HCT116 (cell line): ENCODE data around the gene EPS8. TPM values are rescaled to one million over a fixed set of nuclear protein-coding genes. Genes with fewer than 3 reads are reported as not detected.

Source experiments
- ATAC-seq: fragments of 200-7000 bp; cut with Tn5 transposase; 2 replicates; pipeline ENCODE4 v1.9.1; 2020; ENCODE audit warnings: mild to moderate bottlenecking, moderate library complexity
- BruUV-seq: library from RNA; stranded (reverse); fragments of 400-500 nt; replicated peaks from 2 replicates; lab custom pipeline; 2021; lab: Mats Ljungman, UMichigan
- CTCF ChIA-PET: fragments of 300-600 bp; sonication (Branson Sonifier 250); formaldehyde crosslinking; loops from one replicate; lab custom pipeline; 2021; ENCODE audit warnings: antibody characterized with exemption; lab: Charles Lee
- POLR2A ChIA-PET: fragments of 300-600, 350-600 bp; sonication (Branson Sonifier 250); formaldehyde crosslinking; loops from one replicate; lab custom pipeline; 2021; ENCODE audit warnings: antibody characterized with exemption; lab: Charles Lee
- RAD21 ChIA-PET, 2 experiments: fragments of 300-600 bp; sonication (Branson Sonifier 250); formaldehyde crosslinking; loops; one replicate each; lab custom pipeline; 2023; ENCODE audit warnings: low total read pairs in 2 of 2; ENCODE audit not compliant: uncharacterized antibody in 2 of 2, unreplicated experiment in 2 of 2, low non-redundant PET in 1 of 2; lab: Charles Lee
- DNase-seq: peaks from one replicate; pipeline ENCODE4 v3.0.0-alpha.2; 2010; ENCODE audit warnings: low read depth, low spot score
- H2AFZ ChIP-seq: fragments of 200-600 bp; shearing (Covaris generic), sonication (generic); 2 replicates; pipeline ENCODE4 v1.6.1; 2017; ENCODE audit warnings: low read depth, mixed run types, mixed read lengths, antibody characterized with exemption, low read length; ENCODE audit not compliant: poor library complexity, severe bottlenecking
- H3K27ac ChIP-seq: 2 replicates; pipeline ENCODE4 v1.5.1; 2012; ENCODE audit warnings: low read depth, low read length
- H3K27me3 ChIP-seq: fragments of 200-600 bp; sonication (generic); 2 replicates; pipeline ENCODE4 v1.6.1; 2016; ENCODE audit warnings: mixed run types, low read length, mixed read lengths; ENCODE audit not compliant: insufficient read depth
- H3K36me3 ChIP-seq, 2 experiments: fragments of 200-500 bp in 1 of 2; fragments of 200-600 bp in 1 of 2; sonication (Bioruptor generic) in 1 of 2; sonication (generic) in 1 of 2; 2 replicates each; pipeline versions ENCODE4 v1.5.1 to v1.6.1; 2014 to 2016; ENCODE audit warnings: low read length in 2 of 2, inconsistent platforms in 1 of 2, mixed read lengths in 1 of 2, mixed run types in 1 of 2; ENCODE audit not compliant: insufficient read depth in 2 of 2, control insufficient read depth in 1 of 2
- H3K4me1 ChIP-seq, 2 experiments: fragments of 200-600 bp in 1 of 2; sonication (generic) in 1 of 2; 2 replicates each; pipeline versions ENCODE4 v1.5.1 to v1.6.1; 2012 to 2017; ENCODE audit warnings: low read length in 2 of 2, inconsistent platforms in 1 of 2, mild to moderate bottlenecking in 1 of 2, mixed read lengths in 1 of 2, mixed run types in 1 of 2, moderate library complexity in 1 of 2; ENCODE audit not compliant: insufficient read depth in 2 of 2, control insufficient read depth in 1 of 2
- H3K4me2 ChIP-seq: fragments of 200-600 bp; sonication (generic); 2 replicates; pipeline ENCODE4 v1.6.1; 2017; ENCODE audit warnings: mixed run types, low read length, mixed read lengths
- H3K4me3 ChIP-seq, 2 experiments: fragments of 200-600 bp in 1 of 2; sonication (generic) in 1 of 2; replicated peaks in 1 of 2; 2 replicates each; pipeline ENCODE4 v1.5.1; 2011 to 2016; ENCODE audit warnings: low read length in 2 of 2, control low read depth in 1 of 2, low read depth in 1 of 2, mild to moderate bottlenecking in 1 of 2, mixed read lengths in 1 of 2, mixed run types in 1 of 2
- H3K79me2 ChIP-seq: fragments of 200-600 bp; sonication (generic); 2 replicates; pipeline ENCODE4 v1.6.1; 2017; ENCODE audit warnings: mild to moderate bottlenecking, mixed run types, low read length, moderate library complexity, mixed read lengths; ENCODE audit not compliant: insufficient read depth
- H3K9ac ChIP-seq: fragments of 200-600 bp; sonication (generic); 2 replicates; pipeline ENCODE4 v1.6.1; 2016; ENCODE audit warnings: low read length, mixed read lengths
- H3K9me2 ChIP-seq: fragments of 200-600 bp; sonication (generic), shearing (Covaris generic); 2 replicates; pipeline ENCODE4 v1.6.1; 2017; ENCODE audit warnings: mixed run types, mild to moderate bottlenecking, moderate library complexity; ENCODE audit not compliant: insufficient read depth
- H3K9me3 ChIP-seq, 2 experiments: fragments of 200-500 bp in 1 of 2; fragments of 200-600 bp in 1 of 2; sonication (Bioruptor generic) in 1 of 2; sonication (generic) in 1 of 2; 2 replicates each; pipeline ENCODE4 v1.6.1; 2014 to 2017; ENCODE audit warnings: low read length in 2 of 2, mixed read lengths in 2 of 2, inconsistent platforms in 1 of 2, low read depth in 1 of 2, mild to moderate bottlenecking in 1 of 2, mixed run types in 1 of 2, moderate library complexity in 1 of 2; ENCODE audit not compliant: control insufficient read depth in 1 of 2, insufficient read depth in 1 of 2
- H4K20me1 ChIP-seq: fragments of 200-600 bp; sonication (generic), shearing (Covaris generic); 2 replicates; pipeline ENCODE4 v1.6.1; 2017; ENCODE audit warnings: mixed run types, mild to moderate bottlenecking, moderate library complexity; ENCODE audit not compliant: insufficient read depth
- ATF3 ChIP-seq: IDR thresholded peaks from 2 replicates; pipeline ENCODE4 v1.6.1; 2012
- CEBPB ChIP-seq: IDR thresholded peaks from 2 replicates; pipeline ENCODE4 v1.6.1; 2012; ENCODE audit warnings: low read depth
- EGR1 ChIP-seq: IDR thresholded peaks from 2 replicates; pipeline ENCODE4 v1.6.1; 2012; ENCODE audit warnings: low read depth
- EZH2 ChIP-seq: fragments of 200-600 bp; sonication (generic); IDR thresholded peaks from 2 replicates; pipeline ENCODE4 v1.6.1; 2017; ENCODE audit warnings: antibody characterized with exemption, mixed run types
- JUND ChIP-seq: IDR thresholded peaks from 2 replicates; pipeline ENCODE4 v1.6.1; 2012
- POLR2A ChIP-seq: IDR thresholded peaks from 2 replicates; pipeline ENCODE4 v1.7.0; 2011; ENCODE audit warnings: borderline replicate concordance; ENCODE audit not compliant: insufficient read depth, insufficient read length; ENCODE audit errors: extremely low read depth
- POLR2AphosphoS5 ChIP-seq: IDR thresholded peaks from 2 replicates; pipeline ENCODE4 v1.6.1; 2011; ENCODE audit warnings: mild to moderate bottlenecking, low read depth, low read length, moderate library complexity
- RAD21 ChIP-seq: IDR thresholded peaks from 2 replicates; pipeline ENCODE4 v1.6.1; 2012; ENCODE audit warnings: low read depth, mild to moderate bottlenecking
- SIN3A ChIP-seq: IDR thresholded peaks from 2 replicates; pipeline ENCODE4 v1.6.1; 2012; ENCODE audit warnings: low read depth
- SP1 ChIP-seq: IDR thresholded peaks from 2 replicates; pipeline ENCODE4 v1.6.1; 2012; ENCODE audit warnings: low read depth
- TCF7L2 ChIP-seq: IDR thresholded peaks from 2 replicates; pipeline ENCODE4 v1.7.0; 2011; ENCODE audit warnings: borderline replicate concordance, inconsistent platforms; ENCODE audit not compliant: insufficient read depth, insufficient read length; ENCODE audit errors: extremely low read depth
- YY1 ChIP-seq: IDR thresholded peaks from 2 replicates; pipeline ENCODE4 v1.6.1; 2011; ENCODE audit warnings: low read length, low read depth, moderate library complexity, mild to moderate bottlenecking; ENCODE audit not compliant: insufficient replicate concordance; ENCODE audit errors: extremely low read depth
- ZFX ChIP-seq: fragments of 450-650 bp; IDR thresholded peaks from 2 replicates; pipeline ENCODE4 v1.6.1; 2017
- ZNF274 ChIP-seq: fragments of 200-500 bp; sonication (Bioruptor generic); IDR thresholded peaks from 2 replicates; pipeline ENCODE4 v1.6.1; 2014; ENCODE audit warnings: mild to moderate bottlenecking, low read depth, low read length, inconsistent platforms
- intact Hi-C: fragments of 100-400 bp; cut with micrococcal nuclease; formaldehyde crosslinking; loops from 2 replicates; pipeline ENCODE4 v1.10.0; 2022
- total RNA-seq: library from RNA; stranded (reverse); gene quantifications from one replicate; pipeline ENCODE4 v1.2.1, GENCODE V29; 2021; ENCODE audit not compliant: unreplicated experiment
- TF ChIP-seq, protein P1 (sequence below), 3 experiments: fragments of 200-600 bp in 1 of 3; sonication (generic) in 1 of 3; IDR thresholded peaks in 2 of 3; conservative IDR thresholded peaks in 1 of 3; 2 replicates each; pipeline ENCODE4 v1.5.1; 2012 to 2017; ENCODE audit warnings: low read depth in 2 of 3, low read length in 2 of 3, antibody characterized with exemption in 1 of 3, borderline replicate concordance in 1 of 3, control low read depth in 1 of 3, mild to moderate bottlenecking in 1 of 3, mixed read lengths in 1 of 3, mixed run types in 1 of 3, moderate library complexity in 1 of 3; ENCODE audit not compliant: insufficient read depth in 1 of 3
- TF ChIP-seq, protein P2 (sequence below): IDR thresholded peaks from 2 replicates; pipeline ENCODE4 v1.6.1; 2012

Gene EPS8
- total RNA-seq, 1 experiment from 2014 or later, result 49.9 TPM

DNA sequence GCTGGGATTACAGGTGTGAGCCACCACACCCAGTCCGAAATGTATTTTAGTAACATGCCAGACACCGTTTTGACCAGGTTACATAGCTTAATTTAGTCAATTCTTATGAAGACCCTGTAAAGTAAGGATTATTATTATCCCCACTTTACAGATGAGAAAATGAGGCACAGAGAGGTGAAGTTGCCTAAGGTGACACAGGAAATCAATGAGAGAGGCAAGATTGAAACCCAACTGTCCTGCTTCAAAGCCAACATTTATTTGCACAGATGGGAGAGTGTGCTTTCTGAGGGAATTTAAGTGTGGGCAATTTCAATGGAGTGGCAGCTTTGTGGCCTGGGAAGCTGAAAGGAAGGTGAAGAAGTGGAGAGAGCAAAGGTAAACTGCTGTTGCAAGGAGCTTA is 19.1 kb upstream of the EPS8 start:
- Histone ChIP-seq H3K27me3 (no peaks in the 10 kb centered on the region), H3K27ac (no peak overlapping the region), H3K9me2 (no peaks in the 10 kb centered on the region), H3K4me2 (no peak overlapping the region), H3K9ac (no peak overlapping the region), H3K9me3 (no peaks in the 10 kb centered on the region), H3K4me3 (no peak overlapping the region), H3K36me3 (no peaks in the 10 kb centered on the region), H4K20me1 (no peaks in the 10 kb centered on the region), H2AFZ (no peak overlapping the region), H3K79me2 (no peaks in the 10 kb centered on the region), H3K4me1 (peaks cover 0 to under 1% of the 10 kb centered on the region in 2 experiments; a peak in 1 of 4 replicates)
- CTCF ChIA-PET, result no interaction called here
- RAD21 ChIA-PET, result no interaction called here
- intact Hi-C loops, result no loop called here
- BruUV-seq, result no TSS peak
- DNase-seq (no peak), ATAC-seq (no peak)
- TF ChIP-seq, protein P1, sequence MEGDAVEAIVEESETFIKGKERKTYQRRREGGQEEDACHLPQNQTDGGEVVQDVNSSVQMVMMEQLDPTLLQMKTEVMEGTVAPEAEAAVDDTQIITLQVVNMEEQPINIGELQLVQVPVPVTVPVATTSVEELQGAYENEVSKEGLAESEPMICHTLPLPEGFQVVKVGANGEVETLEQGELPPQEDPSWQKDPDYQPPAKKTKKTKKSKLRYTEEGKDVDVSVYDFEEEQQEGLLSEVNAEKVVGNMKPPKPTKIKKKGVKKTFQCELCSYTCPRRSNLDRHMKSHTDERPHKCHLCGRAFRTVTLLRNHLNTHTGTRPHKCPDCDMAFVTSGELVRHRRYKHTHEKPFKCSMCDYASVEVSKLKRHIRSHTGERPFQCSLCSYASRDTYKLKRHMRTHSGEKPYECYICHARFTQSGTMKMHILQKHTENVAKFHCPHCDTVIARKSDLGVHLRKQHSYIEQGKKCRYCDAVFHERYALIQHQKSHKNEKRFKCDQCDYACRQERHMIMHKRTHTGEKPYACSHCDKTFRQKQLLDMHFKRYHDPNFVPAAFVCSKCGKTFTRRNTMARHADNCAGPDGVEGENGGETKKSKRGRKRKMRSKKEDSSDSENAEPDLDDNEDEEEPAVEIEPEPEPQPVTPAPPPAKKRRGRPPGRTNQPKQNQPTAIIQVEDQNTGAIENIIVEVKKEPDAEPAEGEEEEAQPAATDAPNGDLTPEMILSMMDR (IDR thresholded peaks at IDR 0.05 in 2 of 3, conservative IDR thresholded peaks at IDR 0.05 in 1 of 3; ENCODE audit: borderline replicate concordance in 1 of 3, insufficient read depth in 1 of 3, low read depth in 2 of 3, low read length in 2 of 3), result no peak
- TF ChIP-seq EZH2 (no peak), CEBPB (no peak), JUND (no peak), ZFX (no peak), POLR2A (no peak)
- TF ChIP-seq, protein P2, sequence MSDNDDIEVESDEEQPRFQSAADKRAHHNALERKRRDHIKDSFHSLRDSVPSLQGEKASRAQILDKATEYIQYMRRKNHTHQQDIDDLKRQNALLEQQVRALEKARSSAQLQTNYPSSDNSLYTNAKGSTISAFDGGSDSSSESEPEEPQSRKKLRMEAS, result no peak
- POLR2A ChIA-PET, result interaction anchor here (1.8 kb wide), 1 partner anchor 19 kb away, joined by 4 read pairs; the partner anchor contains the start of gene EPS8

DNA sequence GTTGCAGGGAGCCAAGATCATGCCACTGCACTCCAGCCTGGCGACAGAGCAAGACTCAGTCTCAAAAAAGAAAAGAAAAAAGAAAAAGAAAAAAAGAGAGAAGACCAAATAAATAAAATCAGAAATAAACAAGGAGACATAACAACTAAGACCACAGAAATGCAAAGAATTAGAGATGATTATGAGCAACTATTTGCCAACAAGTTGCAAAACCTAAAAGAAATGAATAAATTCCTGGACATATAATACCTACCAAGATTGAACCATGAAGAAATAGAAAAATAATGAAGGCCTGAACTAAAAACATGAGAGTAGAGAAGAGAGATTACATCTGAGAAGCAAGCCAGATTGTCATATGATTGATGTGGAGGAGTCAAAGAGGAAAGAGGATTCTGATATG is 17.6 kb upstream of the EPS8 start:
- DNase-seq (no peak), ATAC-seq (no peak)
- Histone ChIP-seq H3K27me3 (no peaks in the 10 kb centered on the region), H3K4me3 (no peak overlapping the region), H3K79me2 (no peaks in the 10 kb centered on the region), H3K9me2 (no peaks in the 10 kb centered on the region), H3K4me1 (peaks cover 8 to 15% of the 10 kb centered on the region in 2 experiments), H3K9me3 (no peaks in the 10 kb centered on the region), H2AFZ (no peak overlapping the region), H3K4me2 (no peak overlapping the region), H3K9ac (no peak overlapping the region), H4K20me1 (no peaks in the 10 kb centered on the region), H3K27ac (no peak overlapping the region), H3K36me3 (no peaks in the 10 kb centered on the region)
- intact Hi-C loops, result no loop called here
- BruUV-seq, result no TSS peak
- RAD21 ChIA-PET, result no interaction called here
- POLR2A ChIA-PET, result no interaction called here
- CTCF ChIA-PET, result no interaction called here
- TF ChIP-seq TCF7L2 (no peak), ATF3 (no peak), RAD21 (no peak), ZNF274 (no peak), POLR2A (no peak), SP1 (no peak), POLR2AphosphoS5 (no peak), CEBPB (no peak), SIN3A (no peak), EZH2 (no peak), ZFX (no peak), YY1 (no peak), EGR1 (no peak)
- TF ChIP-seq, protein P1 (IDR thresholded peaks at IDR 0.05 in 2 of 3, conservative IDR thresholded peaks at IDR 0.05 in 1 of 3; ENCODE audit: borderline replicate concordance in 1 of 3, insufficient read depth in 1 of 3, low read depth in 2 of 3, low read length in 2 of 3), result no peak
